Aorta (tissue), 5 donors: Measurements from ENCODE around the gene LYRM9. TPM values are rescaled to one million over a fixed set of nuclear protein-coding genes. Genes with fewer than 3 reads are reported as not detected.
"Not testable (repeated sequence)": the region's sequence is repeated elsewhere in the genome, so short reads cannot be mapped to it uniquely, and the experiment has no call there.

ENCODE experiments used
- ATAC-seq: fragments of 200-7000 bp; cut with Tn5 transposase; one replicate; pipeline ENCODE4 v1.9.1; 2022; ENCODE audit warnings: moderate library complexity; ENCODE audit not compliant: low FRiP score
- DNase-seq, 2 donors: peaks; one replicate each; pipeline ENCODE4 v3.0.0-alpha.2; 2020
- H3K27ac ChIP-seq, 2 donors: one replicate each; pipeline ENCODE4 v1.5.1; 2013; ENCODE audit warnings: low read length in 2 of 2, mild to moderate bottlenecking in 2 of 2, moderate library complexity in 2 of 2, control low read depth in 1 of 2, inconsistent platforms in 1 of 2, low read depth in 1 of 2
- H3K27me3 ChIP-seq, 2 donors: one replicate each; pipeline ENCODE4 v1.6.1; 2013; ENCODE audit warnings: control low read depth in 1 of 2, low read length in 1 of 2, mild to moderate bottlenecking in 1 of 2, moderate library complexity in 1 of 2; ENCODE audit not compliant: insufficient read depth in 2 of 2, control insufficient read depth in 1 of 2
- H3K36me3 ChIP-seq, 2 donors: one replicate each; pipeline ENCODE4 v1.6.1; 2013; ENCODE audit warnings: control low read depth in 1 of 2, low read length in 1 of 2, mild to moderate bottlenecking in 1 of 2; ENCODE audit not compliant: insufficient read depth in 2 of 2, control insufficient read depth in 1 of 2
- H3K4me1 ChIP-seq, 2 donors: one replicate each; pipeline ENCODE4 v1.6.1; 2013; ENCODE audit warnings: low read length in 2 of 2, control low read depth in 1 of 2, mild to moderate bottlenecking in 1 of 2, moderate library complexity in 1 of 2; ENCODE audit not compliant: insufficient read depth in 2 of 2, control insufficient read depth in 1 of 2
- H3K4me3 ChIP-seq, 2 donors: one replicate each; pipeline ENCODE4 v1.5.1; 2013; ENCODE audit warnings: low read length in 2 of 2, control low read depth in 1 of 2, mild to moderate bottlenecking in 1 of 2
- H3K9me3 ChIP-seq: one replicate; pipeline ENCODE4 v1.6.1; 2013; ENCODE audit warnings: mild to moderate bottlenecking, low read length; ENCODE audit not compliant: control insufficient read depth
- WGBS, 2 donors: extraction: QIAGEN DNeasy Blood & Tissue Kit; methylation state at CpG; one replicate each; pipeline ENCODE4 v1.1.7; 2013; 5-methylcytosine and 5-hydroxymethylcytosine counted together
- intact Hi-C, 2 donors: fragments of 100-400 bp; cut with DNase I; formaldehyde crosslinking; loops; one replicate each; pipeline versions ENCODE4 v1.14.2 to v1.15.0; 2022
- polyA plus RNA-seq, 2 donors: library from polyadenylated mRNA; stranded (reverse); fragments of 200-250 nt; gene quantifications; one replicate each; pipeline ENCODE4 v1.2.3, GENCODE V29; 2013
- total RNA-seq, 2 donors: library from RNA; stranded (reverse); fragmentation: NEBNext Ultra II Directional; extraction: Animal tissue kit (Norgen Biotek cat#: 25700); gene quantifications; one replicate each; pipeline ENCODE4 v1.2.1, GENCODE V29; 2021
- donor health status: healthy with polysubstance abuse.
- donor health status: Bipolar disorder and iron deficiency.
- donor health status: DM: no; HTN: no; CAD: no.
- donor health status: DM: no; HTN: no; CAD: no.
- donor health status: DM: yes; HTN: yes; CAD: no.

The LYRM9 gene
- total and polyA plus RNA-seq, 4 donors: 7.8 to 23.8 (median 12.2) TPM

- Histone ChIP-seq H3K36me3 (no peaks in the 10 kb centered on the region), H3K4me1 (no peaks in the 10 kb centered on the region), H3K27ac (no peak overlapping the region), H3K4me3 (no peak overlapping the region), H3K27me3 (no peaks in the 10 kb centered on the region), H3K9me3 (no peaks in the 10 kb centered on the region)
- 73 to 74% methylated on average over 5 of the region's 5 CpGs for WGBS, 2 donors
- intact Hi-C loops: loop anchor here in 1 of 2 donors (5.0 kb wide), 1 partner anchor 35 kb away; no protein-coding TSS in a partner anchor
- no peak for DNase-seq
- no peak for ATAC-seq
These were observed 36.3 kb downstream of the LYRM9 start for GRCh38 chr17:27856676-27857432.

GRCh38 chr17:27855454-27855853 lies 37.7 kb downstream of the LYRM9 start:
- Histone ChIP-seq H3K27ac (no peak overlapping the region), H3K27me3 (no peaks in the 10 kb centered on the region), H3K9me3 (no peaks in the 10 kb centered on the region), H3K36me3 (no peaks in the 10 kb centered on the region), H3K4me1 (no peaks in the 10 kb centered on the region), H3K4me3 (no peak overlapping the region)
- WGBS, 2 donors: 92 to 98% methylated on average over 3 of the region's 3 CpGs
- DNase-seq (no peak), ATAC-seq (no peak)
- intact Hi-C loops: loop anchor here in 1 of 2 donors (5.0 kb wide), 1 partner anchor 33 kb away; no protein-coding TSS in a partner anchor

- 89% methylated on average over 5 of the region's 5 CpGs for WGBS, 2 donors
- no peaks in the 10 kb centered on the region for H3K9me3 ChIP-seq
- intact Hi-C loops: no loop called here
- no peaks in the 10 kb centered on the region for H3K27me3 ChIP-seq
- DNase-seq (no peak), ATAC-seq (no peak)
- H3K4me3 ChIP-seq: no peak overlapping the region
- no peaks in the 10 kb centered on the region for H3K4me1 ChIP-seq
- H3K27ac ChIP-seq: no peak overlapping the region
- no peaks in the 10 kb centered on the region for H3K36me3 ChIP-seq
These were observed 39.0 kb downstream of the LYRM9 start for GRCh38 chr17:27854163-27854562.

GRCh38 chr17:27853091-27853490 lies 40.1 kb downstream of the LYRM9 start:
- Histone ChIP-seq H3K27me3 (no peaks in the 10 kb centered on the region), H3K36me3 (no peaks in the 10 kb centered on the region), H3K4me3 (no peak overlapping the region), H3K9me3 (no peaks in the 10 kb centered on the region), H3K27ac (no peak overlapping the region), H3K4me1 (no peaks in the 10 kb centered on the region)
- WGBS, 2 donors: 74 to 80% methylated on average over 3 of the region's 3 CpGs
- DNase-seq (no peak), ATAC-seq (no peak)
- intact Hi-C loops: no loop called here

- Histone ChIP-seq H3K4me3 (no peak overlapping the region), H3K9me3 (no peaks in the 10 kb centered on the region), H3K4me1 (no peaks in the 10 kb centered on the region), H3K36me3 (no peaks in the 10 kb centered on the region), H3K27me3 (no peaks in the 10 kb centered on the region), H3K27ac (no peak overlapping the region)
- ATAC-seq: no peak
- DNase-seq: no peak
- intact Hi-C loops: no loop called here
- WGBS, 2 donors: 66 to 73% methylated on average over 9 of the region's 9 CpGs
These were observed 43.5 kb downstream of the LYRM9 start for GRCh38 chr17:27849474-27850185.

- Histone ChIP-seq H3K4me1 (no peaks in the 10 kb centered on the region), H3K36me3 (no peaks in the 10 kb centered on the region), H3K27me3 (no peaks in the 10 kb centered on the region), H3K27ac (no peak overlapping the region), H3K9me3 (no peaks in the 10 kb centered on the region), H3K4me3 (no peak overlapping the region)
- intact Hi-C loops: no loop called here
- WGBS, 2 donors: 89 to 92% methylated on average over 3 of the region's 3 CpGs
- DNase-seq (no peak), ATAC-seq (no peak)
These were observed 44.2 kb downstream of the LYRM9 start for GRCh38 chr17:27848931-27849330.

GRCh38 chr17:27846808-27847307 lies 46.3 kb downstream of the LYRM9 start:
- DNase-seq, H3K4me1 ChIP-seq, H3K36me3 ChIP-seq, H3K27me3 ChIP-seq, H3K4me3 ChIP-seq, ATAC-seq, intact Hi-C loops, H3K27ac ChIP-seq, H3K9me3 ChIP-seq: not testable (repeated sequence)
- 86 to 93% methylated on average over 11 of the region's 11 CpGs for WGBS, 2 donors

GRCh38 chr17:27846042-27846655 lies 47.0 kb downstream of the LYRM9 start:
- intact Hi-C loops: no loop called here
- no peak for DNase-seq
- Histone ChIP-seq H3K27me3 (no peaks in the 10 kb centered on the region), H3K9me3 (no peaks in the 10 kb centered on the region), H3K4me1 (no peaks in the 10 kb centered on the region), H3K27ac (no peak overlapping the region), H3K36me3 (no peaks in the 10 kb centered on the region), H3K4me3 (no peak overlapping the region)
- 87 to 92% methylated on average over 23 of the region's 23 CpGs for WGBS, 2 donors
- no peak for ATAC-seq
